Gastrocnemius medialis (tissue), 4 donors: ENCODE results near the gene BCR.

ENCODE experiments used
- CTCF ChIP-seq, 5 experiments: fragments of 450-650 bp in 3 of 5; fragments of 200-600 bp in 2 of 5; sonication (generic) in 2 of 5; IDR thresholded peaks in 4 of 5; conservative IDR thresholded peaks in 1 of 5; 1 replicate in 4 of 5; 2 replicates in 1 of 5; pipeline ENCODE4 v1.5.1; 2016 to 2019; ENCODE audit warnings: antibody characterized with exemption in 5 of 5, mild to moderate bottlenecking in 3 of 5, moderate library complexity in 3 of 5
- POLR2A ChIP-seq, 2 donors: fragments of 450-650 bp; IDR thresholded peaks; one replicate each; pipeline ENCODE4 v1.6.1; 2017; ENCODE audit warnings: antibody characterized with exemption in 2 of 2, mild to moderate bottlenecking in 2 of 2, moderate library complexity in 2 of 2

- TF ChIP-seq CTCF (IDR thresholded peaks at IDR 0.05 in 4 of 5, conservative IDR thresholded peaks at IDR 0.05 in 1 of 5) (no peak), POLR2A (IDR thresholded peaks at IDR 0.05) (no peak)
Observed at GRCh38 chr22:23154461-23154860, 25.8 kb upstream of the BCR start.
